HepG2 (cell line): Measurements from ENCODE around the gene UTP15. TPM values are rescaled to one million over a fixed set of nuclear protein-coding genes. Genes with fewer than 3 reads are reported as not detected.

Source experiments
- AHDC1 ChIP-seq: sonication (generic); formaldehyde crosslinking; IDR thresholded peaks from 2 replicates; pipeline ENCODE4 v1.5.1; 2020; ENCODE audit warnings: mild to moderate bottlenecking, missing genetic modification reagents, borderline replicate concordance
- CBX1 ChIP-seq: IDR thresholded peaks from one replicate; pipeline ENCODE4 v1.6.1; 2016; ENCODE audit warnings: antibody characterized with exemption, low read depth
- DDIT3 ChIP-seq: sonication (generic); formaldehyde crosslinking; IDR thresholded peaks from 2 replicates; pipeline ENCODE4 v1.4.0; 2020; ENCODE audit warnings: mild to moderate bottlenecking, missing genetic modification reagents
- ELK4 ChIP-seq: sonication (generic); formaldehyde crosslinking; IDR thresholded peaks from 2 replicates; pipeline ENCODE4 v1.9.0; 2021; ENCODE audit warnings: missing genetic modification reagents, borderline replicate concordance
- ONECUT2 ChIP-seq: sonication (generic); formaldehyde crosslinking; IDR thresholded peaks from 2 replicates; pipeline ENCODE4 v1.4.0; 2020; ENCODE audit warnings: missing genetic modification reagents
- PATZ1 ChIP-seq: sonication (generic); formaldehyde crosslinking; IDR thresholded peaks from 2 replicates; pipeline ENCODE4 v1.4.0; 2020; ENCODE audit warnings: missing genetic modification reagents
- POLR2AphosphoS2 ChIP-seq: IDR thresholded peaks from 2 replicates; pipeline ENCODE4 v1.6.1; 2011; ENCODE audit warnings: low read depth, low read length, improper control_type of control experiment
- PRDM15 ChIP-seq: sonication (generic); formaldehyde crosslinking; IDR thresholded peaks from 2 replicates; pipeline ENCODE4 v1.4.0; 2020; ENCODE audit warnings: missing genetic modification reagents
- RORA ChIP-seq: sonication (generic); formaldehyde crosslinking; IDR thresholded peaks from 2 replicates; pipeline ENCODE4 v1.5.0; 2020; ENCODE audit warnings: mild to moderate bottlenecking, missing genetic modification reagents, moderate library complexity
- ZBTB7B ChIP-seq: sonication (generic); formaldehyde crosslinking; IDR thresholded peaks from 2 replicates; pipeline ENCODE4 v1.4.0; 2020; ENCODE audit warnings: missing genetic modification reagents
- ZMAT5 ChIP-seq: sonication (generic); formaldehyde crosslinking; IDR thresholded peaks from 2 replicates; pipeline ENCODE4 v1.5.0; 2020; ENCODE audit warnings: mild to moderate bottlenecking, low read depth, missing genetic modification reagents, borderline replicate concordance
- ZNF160 ChIP-seq: sonication (generic); formaldehyde crosslinking; IDR thresholded peaks from 2 replicates; pipeline ENCODE4 v1.8.0; 2022; ENCODE audit warnings: mild to moderate bottlenecking, inconsistent platforms, missing genetic modification reagents
- polyA plus RNA-seq, 8 experiments: library from polyadenylated mRNA; depleted of rRNA in 3 of 8; stranded (reverse) in 7 of 8; unstranded in 1 of 8; fragments of >200 nt; fragmentation: Illumina TruSeq in 4 of 8; extraction: Trizol in 4 of 8; gene quantifications; 2 replicates each; pipeline versions ENCODE4 v1.2.1 to v1.2.3, GENCODE V29; 2011 to 2016; ENCODE audit warnings: low read depth in 4 of 8, missing spikeins in 1 of 8, mixed read lengths in 1 of 8; ENCODE audit not compliant: insufficient read depth in 1 of 8
- total RNA-seq, 5 experiments: library from RNA; depleted of rRNA; stranded (reverse); fragments of >200 nt; fragmentation: Illumina TruSeq; extraction: Trizol; gene quantifications; 2 replicates each; pipeline ENCODE4 v1.2.3, GENCODE V29; 2016; ENCODE audit warnings: low read depth in 1 of 5

Gene UTP15
- total and polyA plus RNA-seq, 2 of the 13 experiments (the other 11 are each of a cell fraction or from before 2014, with no cell fraction given): 7.3 to 35.8 TPM

GRCh38 chr5:73623901-73624404, 58.4 kb downstream of the UTP15 start (continued):
- peak; percentile 97 for TF ChIP-seq AHDC1
- TF ChIP-seq DDIT3: no peak
- TF ChIP-seq POLR2AphosphoS2: no peak
- peak; percentile 83; the same call in 1 of the 2 replicates for TF ChIP-seq PATZ1 (CRISPR knock-in tag)
- peak; percentile 76 for TF ChIP-seq ZNF160 (CRISPR knock-in tag)
- no peak for TF ChIP-seq ELK4 (CRISPR knock-in tag)
- no peak for TF ChIP-seq CBX1
- no peak for TF ChIP-seq ZMAT5 (CRISPR knock-in tag)
- TF ChIP-seq ZBTB7B (CRISPR knock-in tag): no peak
- peak; percentile 86; the same call in 1 of the 2 replicates for TF ChIP-seq RORA (CRISPR knock-in tag)
- TF ChIP-seq ONECUT2 (CRISPR knock-in tag): peak; percentile 94
- no peak for TF ChIP-seq PRDM15
